Body of pancreas (tissue), 4 donors: ENCODE measurements around the gene RAD51B. TPM values are rescaled to one million over a fixed set of nuclear protein-coding genes. Genes with fewer than 3 reads are reported as not detected.

Experiments used
- ATAC-seq: fragments of 150-250 bp; one replicate; pipeline ENCODE4 v1.9.1; 2016
- DNase-seq, 4 donors: peaks; one replicate each; pipeline ENCODE4 v3.0.0-alpha.2; 2019
- H3K27ac ChIP-seq, 4 donors: fragments of 200-600 bp; sonication (generic); 1 replicate in 3 of 4; 2 replicates in 1 of 4; pipeline versions ENCODE4 v1.5.1 to v1.6.1; 2016 to 2019; ENCODE audit warnings: mild to moderate bottlenecking in 1 of 4, mixed read lengths in 1 of 4, moderate library complexity in 1 of 4
- H3K27me3 ChIP-seq, 2 donors: fragments of 200-600 bp; sonication (generic); one replicate each; pipeline ENCODE4 v1.6.0; 2016; ENCODE audit warnings: mild to moderate bottlenecking in 1 of 2
- H3K36me3 ChIP-seq, 2 donors: fragments of 200-600 bp; sonication (generic); replicated peaks in 1 of 2; 2 replicates each; pipeline ENCODE4 v1.5.1; 2016; ENCODE audit warnings: low read depth in 2 of 2; ENCODE audit not compliant: insufficient read depth in 1 of 2
- H3K4me1 ChIP-seq: fragments of 200-600 bp; sonication (generic); one replicate; pipeline ENCODE4 v1.6.0; 2016
- H3K4me3 ChIP-seq, 2 donors: fragments of 200-600 bp; sonication (generic); 1 replicate in 1 of 2; 2 replicates in 1 of 2; pipeline ENCODE4 v1.5.1; 2016 to 2019
- H3K9me3 ChIP-seq, 3 donors: fragments of 200-600 bp; sonication (generic); 1 replicate in 2 of 3; 2 replicates in 1 of 3; pipeline ENCODE4 v1.5.1; 2016
- POLR2A ChIP-seq, 3 donors: fragments of 450-650 bp; IDR thresholded peaks; one replicate each; pipeline ENCODE4 v1.6.1; 2016; ENCODE audit warnings: antibody characterized with exemption in 3 of 3, mild to moderate bottlenecking in 2 of 3
- WGBS, 2 donors: methylation state at CpG; one replicate each; pipeline ENCODE4 v1.1.5; 2017; 5-methylcytosine and 5-hydroxymethylcytosine counted together
- intact Hi-C: fragments of 100-400 bp; cut with DNase I; formaldehyde crosslinking; loops from one replicate; pipeline ENCODE4 v1.15.1; 2023
- total RNA-seq, 2 donors: library from RNA; depleted of rRNA; stranded (reverse); fragments of >200 nt; gene quantifications; one replicate each; pipeline ENCODE4 v1.1.0, GENCODE V29; 2016
- TF ChIP-seq, protein P1 (sequence below), 7 experiments: fragments of 450-650 bp in 4 of 7; fragments of 200-600 bp in 3 of 7; sonication (generic) in 3 of 7; IDR thresholded peaks; one replicate each; pipeline ENCODE4 v1.5.1; 2016 to 2019; ENCODE audit warnings: antibody characterized with exemption in 7 of 7

Gene RAD51B
- total RNA-seq, 2 donors from 2014 or later: 12.2 to 29.6 TPM

DNA sequence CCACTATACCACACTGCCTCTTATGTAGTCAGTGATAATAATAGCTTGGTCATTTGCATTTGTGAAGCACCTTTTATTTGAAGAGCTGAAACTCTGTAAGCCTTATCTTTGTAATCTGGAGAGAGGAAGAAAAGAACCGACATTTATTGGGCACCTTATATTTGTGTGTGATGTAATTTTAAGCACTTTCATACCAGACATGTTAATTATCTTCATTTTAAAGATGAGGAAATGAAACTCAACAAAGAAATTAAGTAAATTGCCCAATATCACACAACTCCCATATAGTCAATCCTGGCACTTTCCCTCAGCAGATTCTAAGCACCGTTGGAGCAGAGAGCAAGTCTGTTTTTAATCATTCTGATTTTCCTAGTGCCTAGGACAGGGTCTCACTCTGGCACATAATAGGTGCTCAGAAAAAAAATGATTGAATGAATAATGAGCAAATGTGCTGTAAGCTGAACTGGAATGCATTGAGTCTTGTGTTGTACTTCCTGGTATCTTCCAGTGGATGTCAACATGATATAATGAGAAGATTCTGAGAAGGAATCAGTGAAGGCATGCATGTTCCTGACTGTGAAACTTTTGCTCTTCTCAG lies 554.4 kb downstream of the RAD51B start:
- no peak for TF ChIP-seq POLR2A (IDR thresholded peaks at IDR 0.05)
- TF ChIP-seq, protein P1, sequence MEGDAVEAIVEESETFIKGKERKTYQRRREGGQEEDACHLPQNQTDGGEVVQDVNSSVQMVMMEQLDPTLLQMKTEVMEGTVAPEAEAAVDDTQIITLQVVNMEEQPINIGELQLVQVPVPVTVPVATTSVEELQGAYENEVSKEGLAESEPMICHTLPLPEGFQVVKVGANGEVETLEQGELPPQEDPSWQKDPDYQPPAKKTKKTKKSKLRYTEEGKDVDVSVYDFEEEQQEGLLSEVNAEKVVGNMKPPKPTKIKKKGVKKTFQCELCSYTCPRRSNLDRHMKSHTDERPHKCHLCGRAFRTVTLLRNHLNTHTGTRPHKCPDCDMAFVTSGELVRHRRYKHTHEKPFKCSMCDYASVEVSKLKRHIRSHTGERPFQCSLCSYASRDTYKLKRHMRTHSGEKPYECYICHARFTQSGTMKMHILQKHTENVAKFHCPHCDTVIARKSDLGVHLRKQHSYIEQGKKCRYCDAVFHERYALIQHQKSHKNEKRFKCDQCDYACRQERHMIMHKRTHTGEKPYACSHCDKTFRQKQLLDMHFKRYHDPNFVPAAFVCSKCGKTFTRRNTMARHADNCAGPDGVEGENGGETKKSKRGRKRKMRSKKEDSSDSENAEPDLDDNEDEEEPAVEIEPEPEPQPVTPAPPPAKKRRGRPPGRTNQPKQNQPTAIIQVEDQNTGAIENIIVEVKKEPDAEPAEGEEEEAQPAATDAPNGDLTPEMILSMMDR (IDR thresholded peaks at IDR 0.05): no peak
- H3K9me3 ChIP-seq: no peaks in the 10 kb centered on the region
- DNase-seq (no peak), ATAC-seq (no peak)
- WGBS, 2 donors: 41 to 50% methylated on average over 2 of the region's 2 CpGs
- H3K27me3 ChIP-seq: no peaks in the 10 kb centered on the region
- no peaks in the 10 kb centered on the region for H3K4me1 ChIP-seq
- H3K27ac ChIP-seq: no peak overlapping the region
- no peaks in the 10 kb centered on the region for H3K36me3 ChIP-seq
- H3K4me3 ChIP-seq: no peak overlapping the region
- intact Hi-C loops: no loop called here

DNA sequence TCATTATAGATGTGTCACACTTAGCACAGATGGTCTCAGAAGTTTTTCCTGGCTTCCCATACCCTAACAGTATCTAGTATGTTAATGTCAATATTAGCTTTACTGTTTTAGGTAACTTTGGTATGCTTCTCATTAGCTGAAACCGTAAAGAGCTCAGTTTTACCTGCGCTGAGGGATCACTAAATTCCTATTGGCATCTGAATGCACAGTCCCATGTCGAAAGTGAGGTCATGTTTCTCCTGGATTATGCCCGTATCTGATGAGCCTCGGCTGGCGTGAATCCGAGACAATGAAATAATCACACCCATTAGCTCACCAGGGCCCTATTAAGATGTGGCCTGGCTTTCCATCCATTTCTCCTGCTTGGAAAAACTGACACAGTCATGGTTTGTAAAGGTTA lies 555.1 kb downstream of the RAD51B start:
- Histone ChIP-seq H3K4me3 (no peak overlapping the region), H3K27ac (no peak overlapping the region), H3K27me3 (no peaks in the 10 kb centered on the region), H3K4me1 (no peaks in the 10 kb centered on the region), H3K36me3 (no peaks in the 10 kb centered on the region), H3K9me3 (no peaks in the 10 kb centered on the region)
- WGBS, 2 donors: 41 to 43% methylated on average over 7 of the region's 7 CpGs
- intact Hi-C loops: no loop called here
- TF ChIP-seq POLR2A (IDR thresholded peaks at IDR 0.05): no peak
- TF ChIP-seq, protein P1 (IDR thresholded peaks at IDR 0.05): no peak
- ATAC-seq (peak; percentile 77), DNase-seq (peak in 2 of 4 donors; percentile 49 to 51)

DNA sequence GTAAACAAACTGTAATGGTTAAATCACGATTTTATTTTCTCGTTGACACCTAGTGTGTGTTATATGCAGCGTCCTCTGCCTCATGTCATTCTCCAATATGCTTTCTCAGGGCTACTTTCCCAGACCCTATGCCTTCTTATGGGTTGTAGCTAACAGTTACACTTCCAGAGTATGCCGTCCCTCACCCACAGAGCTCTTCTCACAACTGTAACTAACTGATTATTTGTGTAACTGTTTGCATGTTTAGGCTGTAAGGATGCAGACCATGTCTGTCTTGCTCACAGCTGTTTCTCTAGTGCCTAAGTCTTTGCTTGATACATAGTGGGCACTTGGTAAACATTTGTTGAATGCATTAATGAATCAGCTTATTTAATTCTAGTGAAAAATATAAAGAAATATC lies 555.8 kb downstream of the RAD51B start:
- Histone ChIP-seq H3K4me3 (no peak overlapping the region), H3K27ac (no peak overlapping the region), H3K27me3 (no peaks in the 10 kb centered on the region), H3K36me3 (no peaks in the 10 kb centered on the region), H3K4me1 (no peaks in the 10 kb centered on the region), H3K9me3 (no peaks in the 10 kb centered on the region)
- DNase-seq: no peak
- TF ChIP-seq, protein P1 (IDR thresholded peaks at IDR 0.05): no peak
- no peak for TF ChIP-seq POLR2A (IDR thresholded peaks at IDR 0.05)
- intact Hi-C loops: no loop called here
- WGBS, 2 donors: 90 to 93% methylated on average over 4 of the region's 4 CpGs
- no peak for ATAC-seq

DNA sequence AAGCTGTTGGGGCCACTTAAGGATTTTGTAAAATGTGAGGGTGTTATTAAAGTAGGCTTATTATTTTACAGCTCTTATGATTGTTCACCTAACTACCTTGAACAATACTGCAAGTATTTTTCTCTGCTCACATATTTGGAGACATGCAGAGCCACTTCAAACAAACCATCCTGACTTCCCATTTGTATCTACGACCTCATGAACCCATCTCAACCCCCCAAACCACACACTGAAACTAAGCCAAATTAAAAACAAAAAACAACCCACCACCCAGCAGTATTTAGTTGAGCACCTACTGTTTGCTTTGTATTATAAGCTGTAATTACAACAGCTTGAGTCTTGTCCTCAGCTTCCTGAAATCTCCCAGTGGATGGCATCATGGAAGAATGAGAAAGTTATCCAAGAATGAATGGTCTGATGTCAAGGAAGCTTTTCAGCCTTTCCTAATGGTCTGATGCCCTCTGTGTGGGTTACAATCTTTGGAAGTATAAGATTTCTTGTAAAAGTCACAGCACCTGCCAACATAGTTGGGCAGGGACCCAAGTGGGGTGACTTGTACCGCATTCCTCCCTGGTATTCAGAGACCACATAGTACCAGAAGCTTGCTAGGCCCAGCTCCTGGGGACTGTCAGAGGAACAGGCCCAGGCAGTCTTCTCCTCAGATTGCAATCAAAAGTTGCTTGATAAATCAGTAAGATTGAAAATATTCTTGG lies 556.6 kb downstream of the RAD51B start:
- no peaks in the 10 kb centered on the region for H3K9me3 ChIP-seq
- H3K4me1 ChIP-seq: no peaks in the 10 kb centered on the region
- DNase-seq (no peak), ATAC-seq (no peak)
- H3K36me3 ChIP-seq: no peaks in the 10 kb centered on the region
- H3K27me3 ChIP-seq: no peaks in the 10 kb centered on the region
- intact Hi-C loops: no loop called here
- H3K27ac ChIP-seq: peak overlapping the region in 2 of 4 donors; percentile 18 to 62
- 70 to 86% methylated on average over 2 of the region's 2 CpGs for WGBS, 2 donors
- TF ChIP-seq POLR2A (IDR thresholded peaks at IDR 0.05): no peak
- TF ChIP-seq, protein P1 (IDR thresholded peaks at IDR 0.05): no peak
- no peak overlapping the region for H3K4me3 ChIP-seq
